GM04503 (cell line): ENCODE measurements around the gene CMC2.

Experiments used
- DNase-seq: peaks from one replicate; pipeline ENCODE4 v3.0.0-alpha.2; 2012; ENCODE audit warnings: low read depth

The CMC2 gene

DNA sequence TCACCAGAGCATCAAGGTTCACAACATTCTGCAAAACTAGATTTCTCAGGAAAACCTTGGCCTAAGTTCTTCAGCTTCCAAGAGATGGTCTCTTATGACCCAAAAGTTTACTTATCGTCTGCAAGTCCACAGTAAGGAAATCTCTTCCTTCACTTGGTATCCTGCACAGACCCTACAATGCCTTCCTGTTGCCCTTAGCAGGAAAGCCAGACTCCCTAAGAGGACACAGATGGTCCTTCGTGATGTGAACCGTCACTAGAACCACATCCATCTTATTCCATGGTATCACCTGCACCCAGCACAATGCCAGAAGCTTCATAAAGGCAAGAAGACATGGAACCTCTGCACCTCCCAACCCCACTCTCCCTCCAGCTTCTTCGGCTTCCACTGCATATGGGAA, 34.1 kb downstream of the CMC2 start:
- DNase-seq: no peak

DNA sequence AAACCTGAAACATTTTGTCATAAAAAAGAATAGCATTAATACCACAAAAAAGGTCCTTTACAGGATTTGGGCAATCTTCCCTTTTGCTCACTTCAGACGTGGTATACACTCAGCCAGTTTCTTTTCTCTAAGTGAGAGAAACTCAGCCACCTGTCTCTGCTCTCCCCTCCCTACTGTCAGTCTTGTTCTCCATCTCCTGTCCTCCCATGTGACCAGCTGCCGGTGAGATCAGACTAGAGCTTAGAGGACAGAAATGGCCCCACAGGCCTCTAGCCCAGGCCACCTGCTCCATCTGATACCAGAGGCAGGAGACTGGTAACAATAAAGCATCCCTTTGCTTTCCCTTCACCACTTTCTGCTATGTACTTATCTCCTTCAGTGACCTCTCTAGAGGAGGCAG, 34.9 kb downstream of the CMC2 start:
- DNase-seq: no peak

DNA sequence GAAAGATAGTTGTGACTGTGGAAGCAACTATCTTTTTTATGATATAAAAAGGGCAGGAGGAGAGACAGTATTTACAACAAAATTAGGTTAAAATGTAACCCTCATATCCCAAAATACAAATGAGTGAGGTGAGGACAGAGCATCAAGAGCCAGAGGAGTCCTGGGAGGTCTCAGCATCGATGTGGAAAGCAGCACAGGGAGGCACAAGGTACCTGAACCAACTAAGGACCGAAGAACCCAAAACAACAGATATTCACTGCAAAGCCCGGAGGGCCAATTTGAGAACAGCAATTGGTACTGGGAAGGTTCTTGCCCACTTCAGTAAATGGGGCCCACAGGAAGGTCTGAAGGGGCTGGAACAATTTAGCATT, 37.6 kb downstream of the CMC2 start:
- no peak for DNase-seq

DNA sequence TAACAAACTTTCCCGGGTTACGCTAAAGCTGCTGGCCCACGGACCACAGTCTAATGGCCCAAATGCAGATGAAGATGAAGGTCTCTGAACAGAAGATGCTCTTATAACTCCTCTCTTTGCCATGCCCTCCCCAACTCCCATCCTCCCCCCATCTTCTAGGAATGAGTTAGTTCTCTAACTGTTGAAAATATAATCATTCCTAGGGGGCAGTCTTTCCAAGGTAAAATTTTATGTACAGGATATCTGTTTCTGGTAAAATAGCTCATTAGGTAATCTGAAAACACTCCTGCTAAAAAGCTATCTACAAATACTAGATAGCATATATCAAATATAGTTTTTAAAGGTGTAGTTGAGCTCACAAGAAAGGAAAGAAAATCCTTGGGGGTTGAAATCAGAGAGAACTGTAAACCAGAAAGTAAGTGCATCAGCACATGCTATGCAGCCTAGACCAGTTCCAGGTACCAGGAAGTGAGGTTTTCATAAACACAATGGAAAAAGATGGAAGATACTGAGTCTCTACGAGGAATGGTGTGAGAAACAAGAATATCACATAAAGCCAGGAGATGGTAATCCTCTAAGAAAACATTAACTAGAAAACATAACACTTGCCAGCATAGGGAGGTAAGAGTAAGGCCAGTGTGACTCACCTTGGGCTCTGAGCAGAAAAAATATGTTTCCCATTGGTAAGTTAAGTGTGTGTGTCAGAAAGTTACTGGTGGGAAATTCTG, 38.1 kb downstream of the CMC2 start:
- DNase-seq: no peak

DNA sequence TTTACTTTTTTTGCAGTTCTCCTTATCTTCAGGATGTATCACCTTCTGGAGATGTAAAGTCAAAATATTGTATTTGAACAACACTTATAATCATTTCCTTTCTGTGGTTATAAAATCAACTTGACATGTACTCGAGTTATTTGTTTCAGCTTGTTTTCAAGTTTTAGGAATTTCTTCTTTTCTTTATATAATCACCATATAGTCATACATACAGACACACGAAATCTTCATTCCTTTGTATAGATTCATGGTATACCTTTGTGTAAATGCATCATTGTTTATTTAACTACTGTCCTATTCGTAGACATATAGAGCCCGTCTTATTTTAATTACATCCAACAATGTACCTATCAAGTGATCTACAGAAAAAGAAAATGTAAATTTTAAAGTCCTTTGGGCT, 40.1 kb downstream of the CMC2 start:
- DNase-seq: no peak

DNA sequence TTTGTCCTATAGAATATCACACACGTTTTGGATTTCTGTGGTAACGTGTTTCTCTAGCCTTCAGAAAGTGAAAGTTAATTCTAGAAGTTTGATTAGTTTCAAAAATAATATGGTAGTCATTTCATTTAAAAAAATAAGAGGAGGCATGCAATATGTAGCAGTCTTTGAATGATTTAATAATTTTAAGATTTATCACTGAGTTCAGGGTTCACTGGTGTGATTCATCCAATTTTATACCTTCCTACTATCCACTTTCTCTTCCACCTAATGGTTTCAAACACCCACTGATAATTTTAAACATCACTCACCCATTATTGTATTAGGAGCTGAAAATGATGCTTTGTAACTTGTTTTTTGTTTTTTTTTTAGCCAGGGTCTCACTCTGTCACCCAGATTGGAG, 42.3 kb downstream of the CMC2 start:
- DNase-seq: no peak

DNA sequence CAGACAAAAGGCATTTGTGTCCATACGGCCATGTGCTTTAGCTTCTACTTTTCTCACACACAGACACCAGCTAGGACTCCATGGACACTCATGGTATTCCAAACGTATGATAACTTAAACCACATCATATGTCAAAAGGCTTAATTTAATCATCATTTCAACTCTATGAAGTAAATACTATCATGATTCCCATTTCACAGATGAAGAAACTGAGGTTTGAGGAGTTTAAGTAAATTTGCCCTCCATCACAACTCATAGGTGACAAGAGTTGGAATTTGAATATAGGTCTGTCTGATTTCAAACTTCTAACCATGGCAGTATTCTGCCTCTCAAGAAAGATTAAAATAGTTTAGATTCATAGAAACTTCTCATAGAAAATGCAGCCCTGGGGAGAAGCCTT, 43.8 kb downstream of the CMC2 start:
- no peak for DNase-seq

DNA sequence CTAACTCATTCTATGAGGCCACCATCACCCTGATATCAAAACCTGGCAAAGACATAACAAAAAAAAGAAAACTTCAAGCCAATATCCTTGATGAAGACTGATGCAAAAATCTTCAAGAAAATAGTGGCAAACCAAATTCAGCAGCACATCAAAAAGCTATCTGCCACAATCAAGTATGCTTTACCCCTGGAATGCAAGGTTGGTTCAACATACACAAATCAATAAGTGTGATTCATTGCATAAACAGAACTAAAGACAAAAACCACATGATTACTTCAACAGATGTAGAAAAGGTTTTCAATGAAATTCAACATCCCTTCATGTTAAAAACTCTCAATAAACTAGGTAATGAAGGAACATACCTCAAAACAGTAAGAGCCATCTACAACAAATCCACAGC, 48.4 kb downstream of the CMC2 start:
- DNase-seq: no peak

DNA sequence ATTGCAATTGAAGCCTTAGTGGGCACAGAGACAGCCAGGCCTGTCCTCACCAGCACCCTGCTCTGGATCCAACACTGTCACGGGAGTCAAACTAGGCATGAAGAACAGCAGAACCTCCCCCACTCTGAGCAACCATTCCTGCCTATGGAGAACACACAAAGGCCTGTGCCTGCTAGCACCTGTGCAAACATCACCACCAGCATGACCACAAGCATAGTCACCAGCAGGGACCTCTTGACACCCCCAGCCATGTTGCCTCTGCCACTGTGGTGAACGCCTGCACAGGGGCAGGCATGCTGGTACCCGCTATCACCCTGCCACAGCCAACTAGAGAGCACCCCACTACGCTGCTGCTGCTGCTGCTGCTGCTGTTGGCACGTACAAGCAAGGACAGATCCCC, 51.7 kb downstream of the CMC2 start:
- no peak for DNase-seq

DNA sequence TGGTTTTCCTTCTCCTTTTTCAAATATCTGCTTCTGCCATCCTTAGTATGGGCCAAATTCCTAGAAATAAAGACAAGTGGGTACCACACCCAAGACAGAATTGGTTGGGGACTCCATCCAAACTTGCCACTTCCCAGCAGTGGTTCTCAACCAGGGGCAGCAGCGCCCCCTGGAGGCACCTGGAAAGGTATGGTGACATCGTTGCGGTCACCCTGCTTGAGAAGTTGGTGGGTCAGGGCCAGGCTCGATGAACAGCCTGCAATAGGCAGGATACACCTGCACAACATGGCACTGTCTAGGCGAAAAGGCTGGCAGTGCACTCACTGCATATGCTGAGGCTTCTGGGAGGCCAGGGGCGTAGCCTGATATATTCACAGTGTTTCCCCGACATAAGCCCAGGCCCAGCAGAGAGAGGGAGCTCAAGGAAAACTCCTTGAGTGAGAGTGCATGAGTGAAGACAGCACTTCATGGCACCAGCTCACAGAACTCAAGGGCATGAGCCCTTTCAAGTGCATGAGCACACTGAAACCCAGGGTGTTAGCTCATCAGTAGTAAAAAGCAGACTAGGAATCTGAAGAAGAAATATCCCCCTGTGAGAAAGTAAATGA, 57.7 kb downstream of the CMC2 start:
- DNase-seq: no peak

DNA sequence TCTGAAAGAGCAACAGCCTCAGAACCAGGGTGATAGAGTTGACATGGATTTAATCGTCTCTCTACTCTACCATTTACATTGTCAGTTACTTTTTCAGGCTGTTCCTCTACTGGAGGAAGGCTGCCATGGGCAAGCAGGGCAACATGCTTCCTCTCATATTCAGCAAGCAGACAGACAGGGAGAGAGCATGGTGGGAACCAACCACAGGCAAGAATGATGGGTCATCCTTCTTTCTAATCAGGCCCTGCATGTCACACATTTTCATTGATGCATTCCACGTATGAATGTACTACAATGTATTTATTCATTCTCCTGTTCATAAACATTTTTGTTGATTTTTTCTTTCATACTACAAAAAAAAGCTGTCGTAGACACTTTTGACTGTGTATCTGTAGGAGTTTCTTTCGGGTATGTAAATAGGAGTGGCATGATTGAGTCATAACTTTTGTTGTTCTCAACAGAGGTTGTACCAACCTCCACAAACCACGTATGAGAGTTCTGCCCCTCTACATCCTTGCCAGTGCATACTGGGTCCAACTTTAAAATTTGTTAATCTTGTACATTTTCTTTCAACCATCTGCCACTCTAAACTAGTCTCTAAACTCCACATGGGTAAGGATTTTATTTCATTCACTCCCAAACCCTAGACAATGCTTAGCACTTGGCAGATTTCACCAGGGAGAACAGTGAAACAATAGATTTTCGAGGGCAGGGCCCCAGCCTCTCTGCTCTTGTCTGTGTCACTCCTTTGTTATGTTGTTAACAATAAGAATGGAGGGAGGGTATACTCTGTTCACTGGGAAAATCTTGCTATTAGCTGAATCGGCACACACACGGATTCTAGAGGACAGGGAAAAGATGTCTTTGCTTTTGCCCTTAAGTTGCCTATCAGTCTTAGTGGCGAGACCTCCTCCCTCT, 58.7 kb downstream of the CMC2 start:
- DNase-seq: no peak

DNA sequence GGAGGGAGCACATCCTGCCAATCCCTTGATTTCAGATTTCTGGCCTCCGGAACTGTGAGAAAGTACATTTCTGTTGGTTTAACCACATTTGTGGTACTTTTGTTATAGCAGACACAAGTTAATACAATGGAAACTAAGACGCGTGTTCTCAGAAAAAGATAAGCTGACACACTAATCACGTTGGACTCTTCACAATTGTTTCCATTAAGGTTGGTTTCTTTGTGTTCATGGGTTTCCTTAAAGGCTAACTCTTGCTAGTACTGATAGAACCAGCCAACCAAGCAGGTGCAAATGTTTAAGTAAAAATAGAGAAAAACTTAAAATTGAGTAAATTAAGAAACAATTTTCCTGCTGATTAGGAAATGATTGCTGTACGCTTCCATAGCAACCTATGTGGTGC, 59.4 kb downstream of the CMC2 start:
- DNase-seq: no peak

DNA sequence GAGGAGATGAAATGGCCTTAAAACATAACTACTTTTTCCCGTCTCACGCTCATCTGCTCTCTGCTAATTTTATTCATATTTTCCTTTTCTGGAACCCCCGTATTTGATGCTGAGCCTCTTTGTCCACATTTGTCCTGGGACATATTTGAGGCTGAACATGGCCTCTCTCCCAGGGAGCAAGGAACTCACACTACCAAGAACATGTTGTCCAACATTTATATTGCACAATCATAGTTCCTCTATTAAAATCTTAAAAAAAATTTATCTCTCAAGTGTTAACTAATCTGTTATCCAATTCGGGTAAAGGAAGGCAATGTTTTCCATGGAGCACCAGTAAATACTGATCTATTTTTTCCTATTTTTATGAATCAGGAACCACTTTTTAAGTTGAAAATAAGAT, 60.2 kb downstream of the CMC2 start:
- DNase-seq: no peak

DNA sequence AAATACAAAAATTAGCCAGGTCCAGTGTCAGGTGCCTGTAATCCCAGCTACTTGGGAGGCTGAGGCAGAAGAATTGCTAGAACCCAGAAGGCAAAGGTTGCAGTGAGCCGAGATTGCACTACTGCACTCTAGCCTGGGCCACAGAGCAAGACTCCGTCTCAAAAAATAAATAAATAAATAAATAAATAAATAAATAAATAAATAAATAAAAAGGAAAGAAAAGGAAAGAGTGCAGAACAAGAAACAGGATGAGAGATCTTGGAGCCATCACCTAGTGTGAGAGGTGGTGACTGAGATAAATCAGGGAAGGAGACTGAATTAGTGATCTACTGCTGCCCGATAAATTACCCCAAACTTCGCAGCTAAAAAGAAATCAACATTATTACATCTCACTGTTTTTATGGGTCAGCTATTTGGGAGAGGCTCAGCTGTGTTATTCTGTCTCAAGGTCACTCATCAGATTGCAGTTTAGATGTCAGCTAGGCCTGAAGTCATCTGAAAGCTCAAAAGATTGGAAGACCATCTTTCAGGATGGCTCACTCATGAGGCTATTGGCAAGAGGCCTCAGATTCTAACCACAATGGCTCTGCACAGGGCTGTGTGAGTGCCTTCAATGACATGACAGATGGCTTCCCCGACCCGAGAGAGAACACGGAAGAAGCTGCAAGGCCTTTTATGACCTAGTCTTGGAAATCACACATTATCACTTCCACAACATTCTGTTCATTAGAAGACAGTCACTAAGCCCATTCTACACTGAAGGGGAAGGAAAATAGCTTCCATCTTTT, 66.4 kb downstream of the CMC2 start:
- peak; percentile 38 for DNase-seq

DNA sequence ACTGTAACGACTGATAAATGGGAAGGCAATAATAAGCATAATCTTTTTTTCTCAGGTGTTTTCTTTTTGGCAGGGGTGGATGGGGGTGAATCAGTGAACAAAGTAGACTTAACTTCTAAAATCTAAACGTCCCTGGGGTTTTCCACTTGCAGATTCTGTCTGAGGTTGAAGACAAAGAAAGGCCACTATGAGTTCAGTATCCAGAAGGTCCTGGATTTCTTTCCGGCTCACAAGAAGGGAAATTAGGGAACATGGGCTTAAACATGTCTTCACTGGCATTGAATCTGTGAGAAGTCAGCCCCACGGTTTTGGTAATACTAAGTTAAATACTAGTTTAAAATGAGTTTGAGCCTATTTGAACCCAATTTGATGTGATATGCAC, 67.8 kb downstream of the CMC2 start:
- DNase-seq: no peak

DNA sequence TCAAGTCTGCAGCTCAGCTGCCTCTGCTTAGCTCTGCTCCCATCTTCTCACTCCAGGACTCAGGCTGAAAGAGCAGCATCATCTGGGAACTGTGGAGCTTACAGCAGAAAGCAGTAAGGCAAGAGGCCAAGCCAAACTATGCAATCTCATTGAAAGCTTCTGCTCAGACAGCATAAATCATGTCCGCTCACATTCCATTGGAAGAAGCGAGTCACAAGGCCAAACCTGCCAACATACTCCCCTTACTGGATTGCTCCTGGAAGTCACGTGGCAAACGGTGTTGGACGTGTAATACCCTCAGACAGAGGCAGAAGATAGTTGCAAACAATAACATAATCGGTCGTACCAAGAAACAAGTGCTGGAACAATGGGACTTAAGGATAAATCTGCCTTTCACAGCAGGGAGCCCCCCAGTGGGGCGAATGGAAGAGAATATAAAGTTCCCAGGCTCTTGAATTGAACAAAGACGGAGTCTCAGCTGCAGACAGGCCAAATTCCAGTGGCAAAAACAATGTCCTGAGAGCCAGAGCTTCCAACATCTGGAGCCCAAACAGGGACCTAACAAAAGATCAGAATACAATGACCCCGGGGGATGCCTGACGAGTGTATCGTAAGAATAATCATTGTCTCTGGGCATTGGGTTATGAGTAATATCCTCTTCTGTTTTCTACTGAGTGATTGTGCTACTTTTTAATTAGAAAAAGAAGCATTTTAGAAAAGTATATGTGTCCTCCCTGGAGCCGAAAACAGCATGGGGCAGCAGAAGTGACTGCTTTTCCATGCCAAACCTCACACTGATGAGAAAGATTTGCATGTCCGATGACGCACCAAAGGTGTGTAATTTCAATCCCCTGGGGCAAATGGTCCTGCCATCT, 68.4 kb downstream of the CMC2 start:
- DNase-seq: peak; percentile 99

DNA sequence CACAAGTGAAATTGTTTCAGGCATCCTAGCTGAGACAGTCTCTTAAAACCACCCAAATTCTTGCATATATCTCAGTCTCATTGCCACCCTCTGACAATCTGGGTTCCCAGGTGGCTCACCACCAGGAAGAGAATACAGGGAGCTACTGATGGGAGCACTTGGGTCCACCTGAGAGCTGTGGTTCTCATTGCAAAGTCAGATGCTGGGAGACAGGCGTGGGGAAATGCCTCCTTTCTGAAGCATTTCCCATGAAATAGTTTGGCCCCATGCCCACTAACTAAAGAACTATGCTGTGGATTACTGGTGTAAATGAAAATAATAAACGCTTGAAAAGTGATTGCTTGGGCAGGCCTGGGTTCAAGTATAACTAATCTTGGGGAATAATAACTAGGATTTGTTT, 70.3 kb downstream of the CMC2 start:
- no peak for DNase-seq

DNA sequence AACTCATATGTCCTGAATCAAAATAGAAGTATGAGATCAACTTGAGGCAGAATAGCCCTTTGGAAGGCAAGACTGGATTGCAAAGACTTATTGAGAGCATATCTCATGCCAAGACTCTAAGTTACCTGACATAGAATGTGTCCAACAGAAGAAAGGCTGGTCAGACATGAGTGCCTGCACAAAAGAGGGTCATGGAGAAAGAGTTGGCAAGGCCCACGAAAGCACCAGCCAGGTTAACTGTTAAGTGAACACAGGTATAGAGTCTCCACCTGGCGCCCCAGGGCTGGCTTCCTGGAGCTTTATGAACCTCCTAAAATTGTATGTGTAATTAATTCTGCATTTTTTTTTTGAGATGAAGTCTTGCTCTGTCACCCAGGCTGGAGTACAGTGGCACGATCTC, 71.0 kb downstream of the CMC2 start:
- DNase-seq: no peak

DNA sequence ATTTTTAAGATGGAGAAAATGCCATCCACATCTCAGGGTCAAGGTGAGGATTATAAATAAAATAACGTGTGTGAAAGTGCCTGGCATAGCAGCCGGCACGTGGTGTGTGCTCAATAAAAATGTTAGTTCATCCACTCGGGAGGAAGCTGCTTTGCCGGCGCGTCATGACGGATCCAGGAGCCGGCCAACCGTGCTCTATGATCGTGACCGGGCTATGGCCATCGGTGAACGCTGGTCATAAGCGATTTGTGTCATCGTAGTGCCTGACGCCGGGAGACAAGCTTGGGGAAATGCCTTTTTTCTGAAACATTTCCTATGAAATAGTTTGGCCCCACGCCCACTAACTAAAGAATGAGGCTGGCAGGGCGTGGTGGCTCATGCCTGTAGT, 74.0 kb downstream of the CMC2 start:
- peak; percentile 80 for DNase-seq

DNA sequence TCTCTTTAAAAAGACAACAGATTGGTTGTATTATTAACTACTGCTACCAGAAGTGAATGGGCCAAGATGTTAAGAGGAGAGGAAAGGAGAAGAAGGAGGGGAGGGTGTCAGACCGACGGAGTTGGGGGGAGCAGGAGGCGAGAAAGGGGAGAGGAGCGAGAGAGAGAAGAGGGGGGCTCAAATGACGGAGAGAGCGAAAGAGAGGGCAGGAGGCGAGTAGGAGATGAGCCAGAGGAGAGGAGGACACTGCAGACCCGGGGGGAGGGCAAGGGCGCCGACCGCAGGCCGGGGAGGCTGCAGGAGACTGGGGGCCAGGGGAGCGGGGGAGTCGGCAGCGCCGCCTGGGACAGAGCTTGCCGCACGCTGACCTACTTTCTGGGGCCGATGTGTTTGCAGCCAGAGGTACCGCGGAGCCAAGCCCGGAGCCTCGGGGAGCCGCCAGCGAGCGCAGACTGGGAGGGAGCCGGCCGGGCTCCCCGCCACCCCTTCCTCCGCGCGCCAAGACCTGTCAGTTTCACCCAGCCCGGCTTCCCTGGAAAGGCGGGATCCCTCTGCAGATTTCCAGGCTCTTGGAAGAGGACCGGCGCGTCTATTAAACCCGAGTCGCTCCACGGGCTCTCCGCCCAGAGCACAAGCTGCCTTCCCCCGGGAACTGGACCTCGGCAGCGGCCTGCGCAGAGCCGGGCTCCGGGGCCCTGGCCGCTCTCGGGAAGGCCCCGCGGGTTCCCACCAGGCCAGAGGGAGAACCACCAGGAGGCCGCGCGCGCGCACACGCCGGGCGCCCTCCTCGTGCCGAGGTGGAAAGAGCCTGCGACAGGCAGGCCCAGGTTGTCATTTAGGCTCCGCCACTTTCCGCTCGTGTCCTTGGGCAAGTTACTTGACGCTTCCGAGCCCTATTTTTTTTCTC, 74.6 kb downstream of the CMC2 start:
- no peak for DNase-seq
